Measurements from ENCODE around the gene PBX3.

DNA sequence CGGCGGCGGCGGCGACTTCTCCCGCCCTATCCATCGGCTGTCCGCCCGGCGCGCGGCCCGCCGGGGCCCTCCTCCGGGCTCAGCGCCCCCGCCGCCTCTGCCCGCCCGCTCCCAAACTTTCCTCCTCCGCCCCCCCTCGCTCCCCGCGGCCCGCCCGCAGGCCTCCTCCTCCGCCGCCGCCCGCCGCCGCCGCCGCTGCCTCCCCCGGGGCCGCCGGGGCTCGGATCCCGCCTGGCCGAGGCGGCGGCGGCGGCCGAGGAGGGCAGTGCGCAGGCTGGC is 460 bp upstream of the PBX3 start:
- TF ChIP-seq, protein P1, sequence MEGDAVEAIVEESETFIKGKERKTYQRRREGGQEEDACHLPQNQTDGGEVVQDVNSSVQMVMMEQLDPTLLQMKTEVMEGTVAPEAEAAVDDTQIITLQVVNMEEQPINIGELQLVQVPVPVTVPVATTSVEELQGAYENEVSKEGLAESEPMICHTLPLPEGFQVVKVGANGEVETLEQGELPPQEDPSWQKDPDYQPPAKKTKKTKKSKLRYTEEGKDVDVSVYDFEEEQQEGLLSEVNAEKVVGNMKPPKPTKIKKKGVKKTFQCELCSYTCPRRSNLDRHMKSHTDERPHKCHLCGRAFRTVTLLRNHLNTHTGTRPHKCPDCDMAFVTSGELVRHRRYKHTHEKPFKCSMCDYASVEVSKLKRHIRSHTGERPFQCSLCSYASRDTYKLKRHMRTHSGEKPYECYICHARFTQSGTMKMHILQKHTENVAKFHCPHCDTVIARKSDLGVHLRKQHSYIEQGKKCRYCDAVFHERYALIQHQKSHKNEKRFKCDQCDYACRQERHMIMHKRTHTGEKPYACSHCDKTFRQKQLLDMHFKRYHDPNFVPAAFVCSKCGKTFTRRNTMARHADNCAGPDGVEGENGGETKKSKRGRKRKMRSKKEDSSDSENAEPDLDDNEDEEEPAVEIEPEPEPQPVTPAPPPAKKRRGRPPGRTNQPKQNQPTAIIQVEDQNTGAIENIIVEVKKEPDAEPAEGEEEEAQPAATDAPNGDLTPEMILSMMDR (conservative IDR thresholded peaks at IDR 0.05; ENCODE audit: low read length): no peak
- no peak for TF ChIP-seq EZH2phosphoT487 (IDR thresholded peaks at IDR 0.05; ENCODE audit: borderline replicate concordance, low read depth, low read length)

Data from OCI-LY7 (cell line).